ENCODE data around the gene PCSK1.
"Not testable (repeated sequence)": the region's sequence is repeated elsewhere in the genome, so short reads cannot be mapped to it uniquely, and the experiment has no call there.

Gene PCSK1

GRCh38 chr5:96367337-96367736 lies 65.7 kb downstream of the PCSK1 start:
- not testable (repeated sequence) for DNase-seq

GRCh38 chr5:96354237-96354636 lies 78.8 kb downstream of the PCSK1 start:
- DNase-seq = no peak

GRCh38 chr5:96353220-96353619 lies 79.8 kb downstream of the PCSK1 start:
- DNase-seq = no peak

GRCh38 chr5:96350678-96351077 lies 82.4 kb downstream of the PCSK1 start:
- DNase-seq = no peak

- no peak for DNase-seq
These were observed 84.5 kb downstream of the PCSK1 start for GRCh38 chr5:96348536-96348935.

GRCh38 chr5:96347502-96348292 lies 85.4 kb downstream of the PCSK1 start:
- DNase-seq = no peak

GRCh38 chr5:96344678-96345577 lies 88.1 kb downstream of the PCSK1 start:
- no peak for DNase-seq

GRCh38 chr5:96343094-96343493 lies 90.0 kb downstream of the PCSK1 start:
- no peak for DNase-seq

GRCh38 chr5:96342581-96342980 lies 90.5 kb downstream of the PCSK1 start:
- DNase-seq = no peak

Measured in SIG-M5 (cell line).